GM23338 (cell line): ENCODE data around the gene AGFG2. TPM values are rescaled to one million over a fixed set of nuclear protein-coding genes. Genes with fewer than 3 reads are reported as not detected.

Source experiments
- ATAC-seq: fragments of 200-7000 bp; cut with Tn5 transposase; 3 replicates; pipeline ENCODE4 v1.9.1; 2020
- DNase-seq: peaks from one replicate; pipeline ENCODE4 v3.0.0-alpha.2; 2015; ENCODE audit warnings: low spot score
- H2AFZ ChIP-seq: fragments of 200-600 bp; sonication (generic); 2 replicates; pipeline ENCODE4 v1.8.0; 2016; ENCODE audit warnings: antibody characterized with exemption, mild to moderate bottlenecking, moderate library complexity
- H3F3A ChIP-seq: fragments of 200-600 bp; sonication (generic); replicated peaks from 2 replicates; pipeline ENCODE4 v1.8.0; 2017; ENCODE audit warnings: antibody characterized with exemption, mixed run types, low read depth
- H3K27ac ChIP-seq: fragments of 200-600 bp; sonication (generic); 2 replicates; pipeline ENCODE4 v1.6.1; 2016; ENCODE audit warnings: low read depth
- H3K27me3 ChIP-seq: fragments of 200-600 bp; sonication (generic); 2 replicates; pipeline ENCODE4 v1.8.0; 2016; ENCODE audit warnings: mild to moderate bottlenecking, mixed run types, moderate library complexity; ENCODE audit not compliant: insufficient read depth
- H3K36me3 ChIP-seq: fragments of 200-600 bp; sonication (generic); 2 replicates; pipeline ENCODE4 v1.8.0; 2016; ENCODE audit warnings: mild to moderate bottlenecking; ENCODE audit not compliant: insufficient read depth
- H3K4me1 ChIP-seq: fragments of 200-600 bp; sonication (generic); 2 replicates; pipeline ENCODE4 v1.8.0; 2016; ENCODE audit warnings: mild to moderate bottlenecking, moderate library complexity; ENCODE audit not compliant: insufficient read depth
- H3K4me2 ChIP-seq: fragments of 200-600 bp; sonication (generic); 2 replicates; pipeline ENCODE4 v1.7.1; 2017; ENCODE audit warnings: mixed run types
- H3K4me3 ChIP-seq: fragments of 200-600 bp; sonication (generic); 2 replicates; pipeline ENCODE4 v1.6.1; 2016; ENCODE audit warnings: mixed run types
- H3K79me2 ChIP-seq: fragments of 200-600 bp; sonication (generic); replicated peaks from 2 replicates; pipeline ENCODE4 v1.8.0; 2017; ENCODE audit warnings: mild to moderate bottlenecking; ENCODE audit not compliant: insufficient read depth
- H3K9me2 ChIP-seq: fragments of 200-600 bp; sonication (generic); 2 replicates; pipeline ENCODE4 v1.8.0; 2017; ENCODE audit not compliant: insufficient read depth
- H4K20me1 ChIP-seq: fragments of 200-600 bp; sonication (generic); replicated peaks from 2 replicates; pipeline ENCODE4 v1.8.0; 2017; ENCODE audit warnings: mild to moderate bottlenecking; ENCODE audit not compliant: insufficient read depth
- H3K27ac Mint-ChIP-seq: 2 replicates; pipeline ENCODE4 v1.8.0; 2020; ENCODE audit warnings: inconsistent platforms, mild to moderate bottlenecking, moderate library complexity, mixed read lengths
- H3K27me3 Mint-ChIP-seq: 3 replicates; pipeline ENCODE4 v1.8.0; 2022; ENCODE audit warnings: low read depth, mild to moderate bottlenecking, moderate library complexity, mixed read lengths, inconsistent platforms; ENCODE audit not compliant: insufficient read depth, poor library complexity
- H3K36me3 Mint-ChIP-seq: 3 replicates; pipeline ENCODE4 v1.8.0; 2021; ENCODE audit warnings: low read depth, mild to moderate bottlenecking, inconsistent platforms, moderate library complexity, mixed read lengths
- H3K4me1 Mint-ChIP-seq: 3 replicates; pipeline ENCODE4 v1.8.0; 2020; ENCODE audit warnings: mild to moderate bottlenecking, inconsistent platforms, mixed read lengths
- H3K4me3 Mint-ChIP-seq: 3 replicates; pipeline ENCODE4 v1.8.0; 2021; ENCODE audit warnings: moderate library complexity, mild to moderate bottlenecking, inconsistent platforms, mixed read lengths
- H3K9me3 Mint-ChIP-seq: 3 replicates; pipeline ENCODE4 v1.8.0; 2020; ENCODE audit warnings: moderate library complexity, mild to moderate bottlenecking, inconsistent platforms, mixed read lengths
- EZH2 ChIP-seq: fragments of 200-600 bp; sonication (generic); IDR thresholded peaks from one replicate; pipeline ENCODE4 v1.8.0; 2017; ENCODE audit warnings: antibody characterized with exemption, mild to moderate bottlenecking, low read depth; ENCODE audit not compliant: unreplicated experiment
- EZH2phosphoT487 ChIP-seq: fragments of 200-600 bp; sonication (generic); IDR thresholded peaks from one replicate; pipeline ENCODE4 v1.8.1; 2018; ENCODE audit warnings: antibody characterized with exemption; ENCODE audit not compliant: unreplicated experiment
- JUNB ChIP-seq: IDR thresholded peaks from one replicate; pipeline ENCODE4 v1.6.1; 2016; ENCODE audit warnings: antibody characterized with exemption; ENCODE audit not compliant: unreplicated experiment
- NANOG ChIP-seq: IDR thresholded peaks from 2 replicates; pipeline ENCODE4 v1.6.1; 2016; ENCODE audit warnings: antibody characterized with exemption, borderline replicate concordance
- ZNF331 ChIP-seq: fragments of 250-450 bp; sonication (Bioruptor Pico); IDR thresholded peaks from 2 replicates; pipeline ENCODE4 v1.5.0; 2020; ENCODE audit warnings: low read depth, mild to moderate bottlenecking, moderate library complexity
- polyA plus RNA-seq: library from polyadenylated mRNA; unstranded; fragments of >200 nt; fragmentation: Nextera tagmentation; extraction: Ambion mirVana; gene quantifications from 2 replicates; pipeline ENCODE4 v1.2.1, GENCODE V29; 2016
- total RNA-seq: library from RNA; depleted of rRNA; stranded (reverse); fragments of >200 nt; shearing (Covaris generic); gene quantifications from 2 replicates; pipeline ENCODE4 v1.2.3, GENCODE V29; 2014
- TF ChIP-seq, protein P1 (sequence below): IDR thresholded peaks from one replicate; pipeline ENCODE4 v1.6.1; 2018; ENCODE audit warnings: antibody characterized with exemption; ENCODE audit not compliant: unreplicated experiment

AGFG2 gene
- total and polyA plus RNA-seq, 2 experiments from 2014 or later, result 2.3 to 8.9 TPM

GRCh38 chr7:100566018-100566531, 27.1 kb downstream of the AGFG2 start:
- Histone ChIP-seq H3K27me3 (peaks cover 13% of the 10 kb centered on the region; the same call in 1 of the 2 replicates), H3F3A (0 out of 2 replicates have a peak, but pooled peaks cover 14% of the 10 kb centered on the region), H2AFZ (no peak overlapping the region), H3K36me3 (no peaks in the 10 kb centered on the region), H3K79me2 (no peaks in the 10 kb centered on the region), H3K4me2 (no peak overlapping the region), H3K4me1 (peaks cover 19% of the 10 kb centered on the region), H3K4me3 (no peak overlapping the region), H3K27ac (no peak overlapping the region), H4K20me1 (no peaks in the 10 kb centered on the region), H3K9me2 (no peaks in the 10 kb centered on the region)
- TF ChIP-seq EZH2phosphoT487, result no peak
- Mint-ChIP-seq H3K4me1 (peaks cover 33% of the 10 kb centered on the region), H3K36me3 (peaks cover 4% of the 10 kb centered on the region), H3K4me3 (no peak overlapping the region), H3K9me3 (no peaks in the 10 kb centered on the region), H3K27me3 (peaks cover 28% of the 10 kb centered on the region), H3K27ac (no peak overlapping the region)
- ATAC-seq (no peak), DNase-seq (no peak)

GRCh38 chr7:100567031-100567730, 28.2 kb downstream of the AGFG2 start:
- Histone ChIP-seq H3F3A (peaks cover 14% of the 10 kb centered on the region; the same call in 1 of the 2 replicates), H2AFZ (no peak overlapping the region), H3K79me2 (no peaks in the 10 kb centered on the region), H3K4me1 (peaks cover 30% of the 10 kb centered on the region), H3K27me3 (peaks cover 13% of the 10 kb centered on the region; the same call in 1 of the 2 replicates), H3K4me2 (no peak overlapping the region), H3K9me2 (no peaks in the 10 kb centered on the region), H3K4me3 (no peak overlapping the region), H3K36me3 (no peaks in the 10 kb centered on the region), H3K27ac (no peak overlapping the region), H4K20me1 (no peaks in the 10 kb centered on the region)
- Mint-ChIP-seq H3K27ac (no peak overlapping the region), H3K27me3 (peaks cover 37% of the 10 kb centered on the region), H3K36me3 (peaks cover 4% of the 10 kb centered on the region), H3K4me1 (peaks cover 43% of the 10 kb centered on the region), H3K9me3 (no peaks in the 10 kb centered on the region), H3K4me3 (no peak overlapping the region)
- no peak for DNase-seq
- ATAC-seq, result no peak
- TF ChIP-seq EZH2 (no peak), NANOG (no peak), JUNB (no peak)
- TF ChIP-seq, protein P1, sequence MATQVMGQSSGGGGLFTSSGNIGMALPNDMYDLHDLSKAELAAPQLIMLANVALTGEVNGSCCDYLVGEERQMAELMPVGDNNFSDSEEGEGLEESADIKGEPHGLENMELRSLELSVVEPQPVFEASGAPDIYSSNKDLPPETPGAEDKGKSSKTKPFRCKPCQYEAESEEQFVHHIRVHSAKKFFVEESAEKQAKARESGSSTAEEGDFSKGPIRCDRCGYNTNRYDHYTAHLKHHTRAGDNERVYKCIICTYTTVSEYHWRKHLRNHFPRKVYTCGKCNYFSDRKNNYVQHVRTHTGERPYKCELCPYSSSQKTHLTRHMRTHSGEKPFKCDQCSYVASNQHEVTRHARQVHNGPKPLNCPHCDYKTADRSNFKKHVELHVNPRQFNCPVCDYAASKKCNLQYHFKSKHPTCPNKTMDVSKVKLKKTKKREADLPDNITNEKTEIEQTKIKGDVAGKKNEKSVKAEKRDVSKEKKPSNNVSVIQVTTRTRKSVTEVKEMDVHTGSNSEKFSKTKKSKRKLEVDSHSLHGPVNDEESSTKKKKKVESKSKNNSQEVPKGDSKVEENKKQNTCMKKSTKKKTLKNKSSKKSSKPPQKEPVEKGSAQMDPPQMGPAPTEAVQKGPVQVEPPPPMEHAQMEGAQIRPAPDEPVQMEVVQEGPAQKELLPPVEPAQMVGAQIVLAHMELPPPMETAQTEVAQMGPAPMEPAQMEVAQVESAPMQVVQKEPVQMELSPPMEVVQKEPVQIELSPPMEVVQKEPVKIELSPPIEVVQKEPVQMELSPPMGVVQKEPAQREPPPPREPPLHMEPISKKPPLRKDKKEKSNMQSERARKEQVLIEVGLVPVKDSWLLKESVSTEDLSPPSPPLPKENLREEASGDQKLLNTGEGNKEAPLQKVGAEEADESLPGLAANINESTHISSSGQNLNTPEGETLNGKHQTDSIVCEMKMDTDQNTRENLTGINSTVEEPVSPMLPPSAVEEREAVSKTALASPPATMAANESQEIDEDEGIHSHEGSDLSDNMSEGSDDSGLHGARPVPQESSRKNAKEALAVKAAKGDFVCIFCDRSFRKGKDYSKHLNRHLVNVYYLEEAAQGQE, result no peak

GRCh38 chr7:100567751-100568175, 28.8 kb downstream of the AGFG2 start:
- Mint-ChIP-seq H3K27me3 (peaks cover 42% of the 10 kb centered on the region), H3K4me1 (peaks cover 47% of the 10 kb centered on the region), H3K36me3 (peaks cover 4% of the 10 kb centered on the region), H3K9me3 (no peaks in the 10 kb centered on the region), H3K4me3 (no peak overlapping the region), H3K27ac (no peak overlapping the region)
- no peak overlapping the region for H2AFZ ChIP-seq
- no peak overlapping the region for H3K4me3 ChIP-seq
- H3K27ac ChIP-seq, result no peak overlapping the region
- no peak overlapping the region for H3K4me2 ChIP-seq
- H3F3A ChIP-seq, result peaks cover 14% of the 10 kb centered on the region; the same call in 1 of the 2 replicates
- no peaks in the 10 kb centered on the region for H4K20me1 ChIP-seq
- H3K36me3 ChIP-seq, result no peaks in the 10 kb centered on the region
- DNase-seq (peak; percentile 46), ATAC-seq (no peak)
- H3K79me2 ChIP-seq, result no peaks in the 10 kb centered on the region
- H3K4me1 ChIP-seq, result peaks cover 36% of the 10 kb centered on the region
- H3K27me3 ChIP-seq, result peaks cover 13% of the 10 kb centered on the region; the same call in 1 of the 2 replicates
- H3K9me2 ChIP-seq, result no peaks in the 10 kb centered on the region
- no peak for TF ChIP-seq ZNF331
